OCI-M2 (cell line): ENCODE measurements around the gene DES.

Experiments used
- DNase-seq: peaks from one replicate; lab custom pipeline; 2025; ENCODE audit not compliant: unreplicated experiment; lab: John Stamatoyannopoulos, UW

DES gene

DNA sequence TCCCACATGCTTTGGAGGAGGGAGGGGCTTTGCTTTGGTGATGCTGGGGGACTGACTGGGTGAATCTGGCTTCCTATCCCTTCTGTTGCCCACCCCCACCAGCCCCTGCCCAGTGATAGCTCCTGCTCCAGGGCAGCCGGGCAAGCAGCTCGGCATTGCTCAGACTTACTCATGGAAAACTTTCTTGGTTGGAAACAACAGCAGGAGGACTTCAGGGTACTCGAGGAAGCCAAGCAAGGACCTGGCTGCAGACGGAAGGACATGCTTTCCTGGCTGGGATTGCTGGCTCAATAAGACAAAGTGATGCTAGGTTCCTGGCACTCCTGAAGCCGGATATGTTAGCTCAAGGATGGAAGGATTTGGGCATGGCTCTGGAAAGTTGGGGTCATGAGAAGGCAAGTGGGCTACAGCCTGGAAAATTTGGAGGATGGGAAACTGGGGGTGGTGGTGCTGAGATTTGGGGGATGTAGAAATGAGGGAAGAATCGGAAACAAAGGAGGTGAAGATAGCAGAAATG, 19.6 kb downstream of the DES start:
- no peak for DNase-seq

- DNase-seq: no peak
Measured at GRCh38 chr2:219438453-219438852, 20.3 kb downstream of the DES start.

- no peak for DNase-seq
Measured at GRCh38 chr2:219439506-219439905, 21.3 kb downstream of the DES start.

DNA sequence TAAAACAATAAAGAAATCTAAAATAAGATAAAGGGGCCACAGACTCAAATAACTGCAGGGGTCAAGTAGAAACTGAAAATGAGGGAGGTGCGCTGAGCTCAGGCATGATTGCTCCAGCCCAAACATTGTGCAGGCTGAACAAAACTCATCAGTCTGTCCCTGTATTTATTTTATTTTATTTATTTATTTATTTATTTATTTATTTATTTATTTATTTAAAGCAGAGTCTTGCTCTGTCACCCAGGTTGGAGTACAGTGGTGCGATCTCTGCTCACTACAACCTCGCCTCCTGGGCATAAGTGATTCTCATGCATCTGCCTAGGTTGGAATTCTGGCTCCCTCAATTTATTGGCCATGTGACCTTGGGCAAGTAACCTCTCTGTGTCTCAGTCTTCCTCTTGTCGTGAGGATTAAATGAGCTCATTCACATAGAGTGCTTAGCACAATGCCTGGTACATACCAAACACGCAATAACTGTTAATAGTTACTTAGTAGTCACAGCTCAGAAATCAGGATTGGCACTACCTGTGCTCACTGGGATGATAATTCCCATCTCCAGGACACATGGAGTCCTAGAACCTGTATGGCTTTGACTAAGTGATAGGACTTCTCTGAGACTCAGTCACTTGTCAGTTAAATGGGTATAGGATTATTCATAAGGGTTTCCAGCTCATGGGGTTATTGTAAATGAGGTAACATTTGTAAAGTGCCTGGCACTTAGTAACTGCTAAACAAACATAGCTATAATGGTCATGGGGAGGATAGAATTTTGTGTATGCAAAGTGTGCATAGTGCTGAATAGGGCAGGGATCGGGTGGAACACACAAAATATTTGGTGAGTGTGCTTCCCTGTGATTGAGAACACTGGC, 22.4 kb downstream of the DES start:
- no peak for DNase-seq

DNA sequence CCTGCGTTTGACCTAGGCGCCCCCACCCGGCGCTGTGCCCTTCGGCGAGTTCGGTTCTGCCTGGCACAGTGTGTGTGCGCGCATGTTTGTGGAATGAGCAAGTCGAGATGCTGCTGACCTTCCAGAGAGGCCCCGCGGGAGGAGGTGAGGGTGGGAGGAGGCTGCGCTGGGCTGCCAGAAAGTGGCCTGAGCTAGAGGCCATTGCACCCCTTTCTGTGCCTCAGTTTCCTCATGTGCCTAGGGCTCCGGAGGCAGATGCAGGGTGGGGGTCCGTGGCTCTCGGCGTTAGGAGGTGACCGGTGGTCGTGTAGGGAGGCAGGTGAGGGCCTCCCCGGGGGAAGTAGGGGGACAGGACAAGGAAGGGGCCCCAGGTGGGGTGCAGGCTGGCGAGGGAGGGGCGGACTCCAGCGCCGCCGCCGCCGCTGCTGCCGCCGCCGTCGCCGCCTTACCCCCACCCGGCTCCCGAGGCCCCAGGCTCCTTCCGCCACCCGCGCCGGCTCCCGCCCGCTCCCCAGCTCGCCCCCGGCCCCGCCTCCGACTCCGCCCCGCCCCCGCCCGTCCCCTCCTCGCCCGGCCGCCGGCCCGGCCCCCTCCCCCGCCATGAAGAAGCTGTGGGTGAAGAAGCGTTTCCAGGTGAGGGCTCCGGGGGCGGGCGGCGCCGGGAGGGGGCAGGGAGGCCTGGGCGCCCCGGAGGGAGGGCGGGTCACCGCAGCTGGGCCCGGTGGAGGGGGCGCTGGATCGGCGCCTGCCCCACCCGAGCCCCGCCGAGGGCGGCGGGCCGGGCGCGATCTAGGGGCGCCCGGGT, 23.5 kb downstream of the DES start:
- DNase-seq: no peak

DNA sequence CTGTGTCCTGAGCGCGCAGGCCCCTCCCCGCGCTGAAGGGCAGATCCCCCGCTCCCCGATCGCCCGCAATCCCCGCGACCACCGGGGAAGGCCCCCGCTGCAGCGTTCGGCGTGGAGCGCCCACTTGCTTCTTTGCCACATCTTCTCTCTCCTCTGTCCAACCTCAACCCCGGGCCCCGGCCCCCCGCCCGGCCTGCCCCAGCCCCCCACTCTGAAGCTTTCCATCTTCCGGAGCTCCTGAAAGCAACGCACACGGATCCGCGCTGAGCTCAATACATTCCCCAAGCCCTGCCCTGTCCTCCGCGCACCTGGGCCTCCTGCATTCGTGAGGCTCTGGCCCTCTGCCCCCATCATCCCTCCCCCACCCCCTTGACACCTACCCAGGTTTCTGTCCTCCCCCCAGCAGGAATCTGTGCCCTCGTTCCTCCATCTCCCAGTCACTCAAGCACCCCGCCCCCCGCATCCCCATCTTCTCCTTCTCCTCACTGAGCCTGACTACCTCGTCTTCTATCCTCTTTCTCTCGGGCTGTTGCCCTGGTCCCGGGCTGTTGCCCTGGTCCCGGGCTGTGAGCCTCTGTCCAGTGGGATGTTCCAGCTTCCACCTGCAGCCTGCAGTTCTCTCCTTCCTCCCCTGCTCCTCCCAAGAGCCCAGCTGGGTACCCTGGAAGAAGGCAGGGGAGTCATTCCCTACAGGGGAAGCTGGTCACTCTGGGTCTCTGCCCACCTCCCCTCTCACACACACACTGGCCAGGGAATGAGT, 24.3 kb downstream of the DES start:
- DNase-seq: no peak

- no peak for DNase-seq
Measured at GRCh38 chr2:219443016-219443696, 25.0 kb downstream of the DES start.

GRCh38 chr2:219443697-219444023, 25.5 kb downstream of the DES start:
- no peak for DNase-seq

- DNase-seq: no peak
Measured at GRCh38 chr2:219444566-219445091, 26.5 kb downstream of the DES start.

DNA sequence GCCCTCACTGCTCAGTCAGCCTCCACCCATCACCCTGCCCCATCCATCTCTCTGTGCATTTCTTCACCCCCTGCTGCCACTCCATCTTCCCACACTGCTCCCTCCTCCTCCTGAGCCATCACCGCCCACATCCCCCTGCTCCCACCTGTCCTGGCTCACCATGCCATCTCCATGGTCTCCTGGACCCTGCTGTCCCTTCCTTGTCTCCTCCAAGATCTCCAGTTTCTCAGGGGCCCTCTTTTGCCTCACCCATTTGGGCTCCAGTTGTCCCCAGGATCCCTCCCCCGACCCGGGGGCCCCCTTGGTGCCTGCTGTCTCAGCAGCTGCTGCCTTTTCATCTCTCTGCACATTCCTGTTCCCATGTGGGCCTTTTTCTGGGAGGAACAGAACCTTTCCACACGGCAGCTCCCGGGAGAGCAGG, 27.1 kb downstream of the DES start:
- DNase-seq: no peak

- DNase-seq: no peak
Measured at GRCh38 chr2:219446101-219446504, 27.9 kb downstream of the DES start.

DNA sequence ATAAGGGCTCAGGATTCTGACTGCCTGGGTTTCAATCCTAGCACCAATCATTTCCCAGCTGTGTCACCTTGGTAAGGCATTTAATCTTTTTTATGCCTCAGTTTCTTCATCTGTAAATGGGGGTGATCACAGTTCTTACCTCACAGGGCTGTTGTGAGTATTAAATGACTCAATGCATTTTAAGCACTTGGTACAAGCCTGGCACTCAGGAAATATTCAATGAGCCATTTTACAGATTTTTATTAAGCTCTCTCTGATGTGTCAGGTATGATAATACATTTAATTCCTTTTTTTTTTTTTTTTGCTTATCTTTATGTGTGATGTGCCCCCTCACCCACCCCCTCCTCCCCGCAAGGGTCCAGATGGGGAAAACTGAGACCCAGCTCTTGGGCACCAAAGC, 28.5 kb downstream of the DES start:
- DNase-seq: no peak

- DNase-seq: no peak
Measured at GRCh38 chr2:219447242-219448098, 29.3 kb downstream of the DES start.

DNA sequence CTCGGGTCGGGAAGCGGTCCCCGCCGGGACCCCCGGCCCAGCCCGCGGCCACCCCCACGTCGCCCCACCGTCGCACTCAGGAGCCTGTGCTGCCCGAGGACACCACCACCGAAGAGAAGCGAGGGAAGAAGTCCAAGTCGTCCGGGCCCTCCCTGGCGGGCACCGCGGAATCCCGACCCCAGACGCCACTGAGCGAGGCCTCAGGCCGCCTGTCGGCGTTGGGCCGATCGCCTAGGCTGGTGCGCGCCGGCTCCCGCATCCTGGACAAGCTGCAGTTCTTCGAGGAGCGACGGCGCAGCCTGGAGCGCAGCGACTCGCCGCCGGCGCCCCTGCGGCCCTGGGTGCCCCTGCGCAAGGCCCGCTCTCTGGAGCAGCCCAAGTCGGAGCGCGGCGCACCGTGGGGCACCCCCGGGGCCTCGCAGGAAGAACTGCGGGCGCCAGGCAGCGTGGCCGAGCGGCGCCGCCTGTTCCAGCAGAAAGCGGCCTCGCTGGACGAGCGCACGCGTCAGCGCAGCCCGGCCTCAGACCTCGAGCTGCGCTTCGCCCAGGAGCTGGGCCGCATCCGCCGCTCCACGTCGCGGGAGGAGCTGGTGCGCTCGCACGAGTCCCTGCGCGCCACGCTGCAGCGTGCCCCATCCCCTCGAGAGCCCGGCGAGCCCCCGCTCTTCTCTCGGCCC, 30.1 kb downstream of the DES start:
- no peak for DNase-seq

GRCh38 chr2:219448776-219449341, 30.7 kb downstream of the DES start:
- no peak for DNase-seq

- DNase-seq: no peak
Measured at GRCh38 chr2:219449609-219450008, 31.4 kb downstream of the DES start.

GRCh38 chr2:219451661-219452360, 33.6 kb downstream of the DES start:
- no peak for DNase-seq
